ENCODE data around the gene AEBP1.

The AEBP1 gene

GRCh38 chr7:44103923-44104859 is at the start of gene AEBP1:
TSS of gene AEBP1 (plus strand) at chr7:44104345. CDS start at chr7:44104666, 321 bp downstream.
- H3K27me3 Mint-ChIP-seq (ENCODE audit: low read depth, poor library complexity) = peaks cover 13% of the 10 kb centered on the region
- peaks cover 40% of the 10 kb centered on the region for H3K4me1 Mint-ChIP-seq
- TF ChIP-seq CTCF (IDR thresholded peaks at IDR 0.05) = no peak
- H3K36me3 Mint-ChIP-seq (ENCODE audit: low read depth) = peaks cover 4% of the 10 kb centered on the region
- peak; percentile 65 for DNase-seq
- peak within 1 kb of the TSS; percentile 84 for H3K4me3 Mint-ChIP-seq
- H3K9me3 Mint-ChIP-seq = no peaks in the 10 kb centered on the region
- H3K27ac Mint-ChIP-seq = peak within 1 kb of the TSS; percentile 87

- Mint-ChIP-seq H3K4me3 (no peak overlapping the region), H3K27me3 (ENCODE audit: low read depth, poor library complexity) (no peaks in the 10 kb centered on the region), H3K27ac (no peak overlapping the region), H3K4me1 (no peaks in the 10 kb centered on the region), H3K36me3 (ENCODE audit: low read depth) (peaks cover 58% of the 10 kb centered on the region), H3K9me3 (no peaks in the 10 kb centered on the region)
- no peak for TF ChIP-seq CTCF (IDR thresholded peaks at IDR 0.05)
- DNase-seq = no peak
These were observed 47.5 kb upstream of the AEBP1 start for GRCh38 chr7:44056681-44057080.

- H3K36me3 Mint-ChIP-seq (ENCODE audit: low read depth) = peaks cover 56% of the 10 kb centered on the region
- H3K9me3 Mint-ChIP-seq = no peaks in the 10 kb centered on the region
- no peak for TF ChIP-seq CTCF (IDR thresholded peaks at IDR 0.05)
- H3K4me3 Mint-ChIP-seq = no peak overlapping the region
- H3K27ac Mint-ChIP-seq = no peak overlapping the region
- no peak for DNase-seq
- no peaks in the 10 kb centered on the region for H3K4me1 Mint-ChIP-seq
- no peaks in the 10 kb centered on the region for H3K27me3 Mint-ChIP-seq (ENCODE audit: low read depth, poor library complexity)
These were observed 46.8 kb upstream of the AEBP1 start for GRCh38 chr7:44057181-44057848.

DNA sequence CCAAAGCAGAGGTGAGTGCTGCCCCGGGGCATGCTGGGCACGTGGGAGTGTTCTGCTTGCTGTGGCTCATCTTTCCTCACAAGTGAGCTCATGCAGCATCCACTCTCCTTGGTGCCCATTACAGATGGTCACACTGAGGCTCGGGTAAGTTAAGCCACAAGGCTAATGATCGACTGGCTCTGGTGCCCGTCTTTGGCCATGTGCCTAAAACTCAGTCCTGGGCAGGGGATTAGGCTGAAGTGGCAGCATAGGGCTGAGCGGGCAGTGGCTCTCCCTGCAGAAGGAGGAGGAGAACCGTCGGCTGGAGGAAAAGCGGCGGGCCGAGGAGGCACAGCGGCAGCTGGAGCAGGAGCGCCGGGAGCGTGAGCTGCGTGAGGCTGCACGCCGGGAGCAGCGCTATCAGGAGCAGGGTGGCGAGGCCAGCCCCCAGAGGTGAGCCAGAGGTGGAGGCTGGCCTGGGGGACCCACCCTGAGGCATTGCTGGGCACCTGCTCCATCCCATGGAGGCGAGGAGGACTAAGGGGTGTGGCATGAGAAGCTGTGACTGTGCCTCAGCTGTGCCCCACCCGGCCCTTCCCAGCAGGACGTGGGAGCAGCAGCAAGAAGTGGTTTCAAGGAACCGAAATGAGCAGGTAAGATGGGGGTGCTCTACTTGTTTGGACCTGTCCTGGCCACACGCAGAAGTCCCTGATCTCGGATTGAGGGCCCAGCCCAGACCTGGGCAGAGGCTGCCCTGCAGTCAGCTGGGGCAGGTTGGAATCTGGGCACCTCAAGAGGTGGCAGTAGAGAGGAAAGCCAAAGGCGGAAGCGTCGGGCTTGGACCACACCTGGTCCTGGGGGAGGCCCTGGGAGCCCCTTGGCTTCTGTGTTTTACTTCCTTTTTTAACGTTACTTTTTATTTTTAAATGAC is 46.0 kb upstream of the AEBP1 start:
- H3K9me3 Mint-ChIP-seq = no peaks in the 10 kb centered on the region
- H3K27ac Mint-ChIP-seq = peak overlapping the region; percentile 64
- no peak for DNase-seq
- no peaks in the 10 kb centered on the region for H3K27me3 Mint-ChIP-seq (ENCODE audit: low read depth, poor library complexity)
- no peak for TF ChIP-seq CTCF (IDR thresholded peaks at IDR 0.05)
- H3K4me1 Mint-ChIP-seq = peaks cover 6% of the 10 kb centered on the region
- H3K36me3 Mint-ChIP-seq (ENCODE audit: low read depth) = peaks cover 49% of the 10 kb centered on the region
- H3K4me3 Mint-ChIP-seq = no peak overlapping the region

- H3K4me1 Mint-ChIP-seq = peaks cover 13% of the 10 kb centered on the region
- DNase-seq = no peak
These were observed 45.4 kb upstream of the AEBP1 start for GRCh38 chr7:44058759-44059218.

More at GRCh38 chr7:44058759-44059218, 45.4 kb upstream of the AEBP1 start:
- Mint-ChIP-seq H3K4me3 (no peak overlapping the region), H3K9me3 (no peaks in the 10 kb centered on the region), H3K27me3 (ENCODE audit: low read depth, poor library complexity) (no peaks in the 10 kb centered on the region), H3K27ac (no peak overlapping the region), H3K36me3 (ENCODE audit: low read depth) (peaks cover 46% of the 10 kb centered on the region)
- TF ChIP-seq CTCF (IDR thresholded peaks at IDR 0.05) = no peak

All from nephron progenitor cell (in vitro differentiated cells).